K562 (cell line): ENCODE measurements around the gene C6orf62. TPM values are rescaled to one million over a fixed set of nuclear protein-coding genes. Genes with fewer than 3 reads are reported as not detected.

ENCODE experiments used
- CHD4 ChIP-seq: fragments of 200-600 bp; sonication (generic); IDR thresholded peaks from 3 replicates; pipeline ENCODE4 v1.6.1; 2012; ENCODE audit warnings: low read depth, mild to moderate bottlenecking, mixed read lengths, low read length, inconsistent platforms; ENCODE audit not compliant: insufficient read depth, insufficient replicate concordance, poor library complexity, severe bottlenecking
- CSDE1 ChIP-seq, 2 experiments: fragments of 450-650 bp; IDR thresholded peaks; 2 replicates each; pipeline ENCODE4 v1.6.1; 2016; ENCODE audit warnings: mild to moderate bottlenecking in 1 of 2
- HDAC6 ChIP-seq: IDR thresholded peaks from 2 replicates; pipeline ENCODE4 v1.6.1; 2012; ENCODE audit warnings: low read depth, mild to moderate bottlenecking, control low read depth, inconsistent platforms, low read length, moderate library complexity
- HMG20B ChIP-seq: fragments of 250-450 bp; sonication (Bioruptor Pico); IDR thresholded peaks from 2 replicates; pipeline ENCODE4 v1.5.0; 2021; ENCODE audit warnings: mild to moderate bottlenecking
- HNRNPL ChIP-seq: fragments of 200-400 bp; formaldehyde crosslinking; IDR thresholded peaks from 2 replicates; pipeline ENCODE4 v1.6.1; 2017; ENCODE audit warnings: low read depth, mild to moderate bottlenecking, low read length
- KAT2B ChIP-seq: IDR thresholded peaks from one replicate; pipeline ENCODE4 v1.6.1; 2012; ENCODE audit warnings: low read depth, mild to moderate bottlenecking, control low read depth, inconsistent platforms, low read length, moderate library complexity
- PPARD ChIP-seq: fragments of 250-450 bp; sonication (Bioruptor Pico); IDR thresholded peaks from 2 replicates; pipeline ENCODE4 v1.8.0; 2022; ENCODE audit warnings: inconsistent platforms, mild to moderate bottlenecking, moderate library complexity
- TOE1 ChIP-seq, 2 experiments: fragments of 450-650 bp in 1 of 2; sonication (generic) in 1 of 2; formaldehyde crosslinking in 1 of 2; IDR thresholded peaks; 2 replicates each; pipeline versions ENCODE4 v1.7.1 to v1.8.0; 2016 to 2022; ENCODE audit warnings: borderline replicate concordance in 2 of 2, mild to moderate bottlenecking in 2 of 2, antibody characterized with exemption in 1 of 2, inconsistent platforms in 1 of 2, low read depth in 1 of 2, missing genetic modification reagents in 1 of 2, moderate library complexity in 1 of 2
- XRCC3 ChIP-seq: fragments of 450-650 bp; IDR thresholded peaks from 2 replicates; pipeline ENCODE4 v1.6.1; 2017; ENCODE audit warnings: mild to moderate bottlenecking, moderate library complexity
- ZNF311 ChIP-seq: fragments of 250-450 bp; sonication (Bioruptor Pico); IDR thresholded peaks from 2 replicates; pipeline ENCODE4 v1.4.0; 2020; ENCODE audit warnings: mild to moderate bottlenecking, moderate library complexity
- ZNF780A ChIP-seq: fragments of 250-450 bp; sonication (Bioruptor Pico); IDR thresholded peaks from 2 replicates; pipeline ENCODE4 v1.5.0; 2021; ENCODE audit warnings: mild to moderate bottlenecking
- polyA plus RNA-seq, 8 experiments: library from polyadenylated mRNA; depleted of rRNA in 4 of 8; stranded (reverse) in 5 of 8; unstranded in 3 of 8; fragments of >200 nt; fragmentation: Nextera tagmentation in 2 of 8; fragmentation: Illumina TruSeq in 1 of 8; extraction: Ambion mirVana in 2 of 8; extraction: Trizol in 1 of 8; gene quantifications; 2 replicates each; pipeline versions ENCODE4 v1.2.1 to v1.2.3, GENCODE V29; 2011 to 2014; ENCODE audit warnings: inconsistent platforms in 1 of 8, missing spikeins in 1 of 8
- total RNA-seq, 7 experiments: library from RNA; depleted of rRNA in 6 of 7; stranded (reverse); fragments of >200 nt in 6 of 7; fragmentation: Illumina TruSeq in 2 of 7; extraction: Trizol in 2 of 7; gene quantifications; 2 replicates each; pipeline versions ENCODE4 v1.2.1 to v1.2.3, GENCODE V29; 2011 to 2021; ENCODE audit warnings: low replicate concordance in 1 of 7
- TF ChIP-seq, protein P1 (sequence below): sonication (generic); formaldehyde crosslinking; IDR thresholded peaks from 2 replicates; pipeline ENCODE4 v1.8.0; 2022; ENCODE audit warnings: missing genetic modification reagents, mild to moderate bottlenecking, borderline replicate concordance
- TF ChIP-seq, protein P2 (sequence below), 2 experiments: fragments of 450-650 bp in 1 of 2; sonication (generic) in 1 of 2; formaldehyde crosslinking; conservative IDR thresholded peaks; 2 replicates each; pipeline versions ENCODE4 v1.4.0 to v1.8.1; 2020 to 2022; ENCODE audit warnings: mild to moderate bottlenecking in 1 of 2, missing genetic modification reagents in 1 of 2
- TF ChIP-seq, protein P3 (sequence below): fragments of 200-800 bp; sonication (Bioruptor generic); IDR thresholded peaks from 2 replicates; pipeline ENCODE4 v1.6.1; 2016; ENCODE audit warnings: missing genetic modification characterization, missing compliant biosample characterization

The C6orf62 gene
- total and polyA plus RNA-seq, 9 of the 15 experiments (the other 6 are each of a cell fraction or from before 2014, with no cell fraction given) = 48.5 to 579 (median 111) TPM

DNA sequence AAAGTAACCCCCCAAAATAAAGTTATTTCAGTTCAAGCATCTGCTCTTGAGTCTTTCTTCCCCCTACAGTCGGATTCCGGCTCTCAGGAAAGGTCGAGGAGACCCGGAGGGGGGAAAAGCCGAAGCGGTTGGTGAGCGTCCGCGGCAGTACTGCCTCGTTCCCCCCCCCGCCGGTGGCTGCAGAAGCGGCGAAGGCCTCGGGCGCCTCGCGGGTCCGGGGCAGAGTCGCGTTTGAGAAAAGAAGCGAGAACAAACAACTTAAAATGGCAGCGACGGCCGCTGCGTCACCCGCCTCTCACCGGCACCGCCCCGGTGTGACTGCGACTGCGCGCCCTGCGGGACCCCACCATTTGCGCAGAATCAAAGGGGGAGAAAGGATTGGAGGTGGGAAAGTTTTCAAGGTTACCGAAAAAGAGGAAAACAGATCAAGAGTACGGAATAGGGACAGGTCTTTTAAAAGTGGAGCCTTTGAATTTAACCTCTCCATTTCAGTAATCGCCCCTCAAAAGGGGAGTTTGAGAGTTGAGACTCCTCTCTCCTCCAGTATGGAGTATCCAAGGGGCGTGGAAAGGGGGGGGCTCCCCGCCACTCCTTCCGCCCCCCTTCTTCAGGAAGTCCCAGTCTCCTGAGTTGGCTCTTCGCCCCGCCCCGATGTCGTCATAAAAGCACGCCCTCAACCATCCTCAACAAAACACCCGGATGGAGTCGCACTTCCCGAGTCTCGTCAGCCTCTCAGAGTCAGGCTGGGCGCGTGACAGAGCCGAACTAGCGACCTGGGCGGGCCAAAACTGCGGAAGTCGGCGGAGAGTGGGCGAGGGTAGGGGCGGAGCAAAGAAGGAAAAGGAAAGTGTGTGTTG, 1.9 kb upstream of the C6orf62 start (continued):
- TF ChIP-seq ZNF311 (CRISPR knock-in tag) (no peak), HNRNPL (no peak), ZNF780A (CRISPR knock-in tag) (no peak), XRCC3 (no peak), HMG20B (CRISPR knock-in tag) (peak; percentile 69; the same call in 1 of the 2 replicates), TOE1 (IDR thresholded peaks at IDR 0.05; ENCODE audit: borderline replicate concordance) (peak; percentile 99), TOE1 (CRISPR knock-in tag; IDR thresholded peaks at IDR 0.05; ENCODE audit: borderline replicate concordance, low read depth) (no peak), KAT2B (no peak), CHD4 (no peak), CSDE1 (IDR thresholded peaks at IDR 0.05) (no peak), PPARD (CRISPR knock-in tag) (no peak), HDAC6 (no peak)
- TF ChIP-seq, protein P1, sequence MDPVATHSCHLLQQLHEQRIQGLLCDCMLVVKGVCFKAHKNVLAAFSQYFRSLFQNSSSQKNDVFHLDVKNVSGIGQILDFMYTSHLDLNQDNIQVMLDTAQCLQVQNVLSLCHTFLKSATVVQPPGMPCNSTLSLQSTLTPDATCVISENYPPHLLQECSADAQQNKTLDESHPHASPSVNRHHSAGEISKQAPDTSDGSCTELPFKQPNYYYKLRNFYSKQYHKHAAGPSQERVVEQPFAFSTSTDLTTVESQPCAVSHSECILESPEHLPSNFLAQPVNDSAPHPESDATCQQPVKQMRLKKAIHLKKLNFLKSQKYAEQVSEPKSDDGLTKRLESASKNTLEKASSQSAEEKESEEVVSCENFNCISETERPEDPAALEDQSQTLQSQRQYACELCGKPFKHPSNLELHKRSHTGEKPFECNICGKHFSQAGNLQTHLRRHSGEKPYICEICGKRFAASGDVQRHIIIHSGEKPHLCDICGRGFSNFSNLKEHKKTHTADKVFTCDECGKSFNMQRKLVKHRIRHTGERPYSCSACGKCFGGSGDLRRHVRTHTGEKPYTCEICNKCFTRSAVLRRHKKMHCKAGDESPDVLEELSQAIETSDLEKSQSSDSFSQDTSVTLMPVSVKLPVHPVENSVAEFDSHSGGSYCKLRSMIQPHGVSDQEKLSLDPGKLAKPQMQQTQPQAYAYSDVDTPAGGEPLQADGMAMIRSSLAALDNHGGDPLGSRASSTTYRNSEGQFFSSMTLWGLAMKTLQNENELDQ (CRISPR knock-in tag) = no peak
- TF ChIP-seq, protein P2, sequence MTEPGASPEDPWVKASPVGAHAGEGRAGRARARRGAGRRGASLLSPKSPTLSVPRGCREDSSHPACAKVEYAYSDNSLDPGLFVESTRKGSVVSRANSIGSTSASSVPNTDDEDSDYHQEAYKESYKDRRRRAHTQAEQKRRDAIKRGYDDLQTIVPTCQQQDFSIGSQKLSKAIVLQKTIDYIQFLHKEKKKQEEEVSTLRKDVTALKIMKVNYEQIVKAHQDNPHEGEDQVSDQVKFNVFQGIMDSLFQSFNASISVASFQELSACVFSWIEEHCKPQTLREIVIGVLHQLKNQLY (CRISPR knock-in tag; conservative IDR thresholded peaks at IDR 0.05) = no peak; a peak in 1 of 4 replicates
- TF ChIP-seq, protein P3, sequence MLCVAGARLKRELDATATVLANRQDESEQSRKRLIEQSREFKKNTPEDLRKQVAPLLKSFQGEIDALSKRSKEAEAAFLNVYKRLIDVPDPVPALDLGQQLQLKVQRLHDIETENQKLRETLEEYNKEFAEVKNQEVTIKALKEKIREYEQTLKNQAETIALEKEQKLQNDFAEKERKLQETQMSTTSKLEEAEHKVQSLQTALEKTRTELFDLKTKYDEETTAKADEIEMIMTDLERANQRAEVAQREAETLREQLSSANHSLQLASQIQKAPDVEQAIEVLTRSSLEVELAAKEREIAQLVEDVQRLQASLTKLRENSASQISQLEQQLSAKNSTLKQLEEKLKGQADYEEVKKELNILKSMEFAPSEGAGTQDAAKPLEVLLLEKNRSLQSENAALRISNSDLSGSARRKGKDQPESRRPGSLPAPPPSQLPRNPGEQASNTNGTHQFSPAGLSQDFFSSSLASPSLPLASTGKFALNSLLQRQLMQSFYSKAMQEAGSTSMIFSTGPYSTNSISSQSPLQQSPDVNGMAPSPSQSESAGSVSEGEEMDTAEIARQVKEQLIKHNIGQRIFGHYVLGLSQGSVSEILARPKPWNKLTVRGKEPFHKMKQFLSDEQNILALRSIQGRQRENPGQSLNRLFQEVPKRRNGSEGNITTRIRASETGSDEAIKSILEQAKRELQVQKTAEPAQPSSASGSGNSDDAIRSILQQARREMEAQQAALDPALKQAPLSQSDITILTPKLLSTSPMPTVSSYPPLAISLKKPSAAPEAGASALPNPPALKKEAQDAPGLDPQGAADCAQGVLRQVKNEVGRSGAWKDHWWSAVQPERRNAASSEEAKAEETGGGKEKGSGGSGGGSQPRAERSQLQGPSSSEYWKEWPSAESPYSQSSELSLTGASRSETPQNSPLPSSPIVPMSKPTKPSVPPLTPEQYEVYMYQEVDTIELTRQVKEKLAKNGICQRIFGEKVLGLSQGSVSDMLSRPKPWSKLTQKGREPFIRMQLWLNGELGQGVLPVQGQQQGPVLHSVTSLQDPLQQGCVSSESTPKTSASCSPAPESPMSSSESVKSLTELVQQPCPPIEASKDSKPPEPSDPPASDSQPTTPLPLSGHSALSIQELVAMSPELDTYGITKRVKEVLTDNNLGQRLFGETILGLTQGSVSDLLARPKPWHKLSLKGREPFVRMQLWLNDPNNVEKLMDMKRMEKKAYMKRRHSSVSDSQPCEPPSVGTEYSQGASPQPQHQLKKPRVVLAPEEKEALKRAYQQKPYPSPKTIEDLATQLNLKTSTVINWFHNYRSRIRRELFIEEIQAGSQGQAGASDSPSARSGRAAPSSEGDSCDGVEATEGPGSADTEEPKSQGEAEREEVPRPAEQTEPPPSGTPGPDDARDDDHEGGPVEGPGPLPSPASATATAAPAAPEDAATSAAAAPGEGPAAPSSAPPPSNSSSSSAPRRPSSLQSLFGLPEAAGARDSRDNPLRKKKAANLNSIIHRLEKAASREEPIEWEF = no peak
